Activated T-cell treated with anti-CD3 and anti-CD28 coated beads, Interleukin-2, amount 50 U/mL, for 48 hours (primary cell): ENCODE measurements around the gene RPH3AL.
"Not testable (repeated sequence)": the region's sequence is repeated elsewhere in the genome, so short reads cannot be mapped to it uniquely, and the experiment has no call there.

Source experiments
- DNase-seq, 2 experiments: peaks; one replicate each; pipeline ENCODE4 v3.0.0-alpha.2; 2020

RPH3AL gene

DNA sequence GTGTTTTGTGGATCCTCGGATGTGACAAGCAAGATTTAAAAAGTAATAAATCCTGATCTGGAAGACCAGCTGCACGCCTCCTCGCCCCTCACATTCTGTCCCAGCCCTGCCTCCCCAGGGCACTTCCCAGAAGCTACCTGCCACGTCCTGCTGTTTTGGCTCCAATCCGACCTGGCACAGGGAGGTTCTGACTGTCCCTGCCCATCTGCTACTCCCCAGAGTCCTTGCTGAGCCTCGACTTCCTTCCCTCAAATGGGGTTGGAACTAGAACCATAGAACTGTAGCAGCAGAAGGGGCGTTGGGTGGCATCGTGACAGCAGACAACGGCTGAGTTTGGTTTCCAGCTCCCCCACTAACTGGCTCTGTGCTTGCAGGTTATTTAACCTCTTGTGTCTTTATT, 71.7 kb downstream of the RPH3AL start:
- no peak for DNase-seq

DNA sequence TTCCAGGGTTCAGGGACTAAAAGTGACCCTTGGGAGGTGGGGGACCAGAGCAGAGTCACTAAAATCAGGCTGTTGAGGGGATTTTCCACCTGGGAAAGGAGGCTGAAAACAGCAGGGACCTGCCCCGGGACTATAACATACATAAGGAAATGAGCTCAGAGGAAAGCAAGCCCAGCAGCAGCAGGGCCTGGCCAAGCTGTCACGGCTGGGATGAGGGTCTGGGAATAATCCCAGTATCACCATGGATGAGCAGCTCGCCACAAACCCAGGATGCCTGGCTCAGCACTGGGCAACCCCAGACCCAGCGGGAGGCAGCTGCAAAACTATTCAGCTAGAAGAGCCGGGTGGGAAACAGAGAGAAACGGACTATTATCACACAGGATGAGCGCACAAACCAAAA, 72.4 kb downstream of the RPH3AL start:
- DNase-seq: no peak

DNA sequence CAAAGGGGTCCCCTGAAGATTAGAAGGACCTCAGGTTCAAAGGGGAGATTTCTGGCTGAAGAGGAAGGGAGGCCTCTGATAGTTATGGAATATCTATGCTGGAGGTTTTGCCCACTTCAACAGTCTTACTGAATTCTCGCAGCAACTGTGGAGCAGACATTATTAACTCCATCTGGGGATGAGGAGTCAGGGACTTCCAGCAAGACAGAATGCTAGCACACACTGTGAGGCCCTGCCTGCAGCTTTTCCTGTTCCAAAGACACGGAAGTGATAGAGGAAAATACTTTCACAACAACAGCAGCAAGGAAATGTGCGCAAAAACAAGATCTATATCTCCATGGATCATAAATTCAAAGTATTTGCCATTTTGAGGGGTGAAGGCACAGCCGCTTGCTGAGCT, 72.8 kb downstream of the RPH3AL start:
- DNase-seq: no peak

DNA sequence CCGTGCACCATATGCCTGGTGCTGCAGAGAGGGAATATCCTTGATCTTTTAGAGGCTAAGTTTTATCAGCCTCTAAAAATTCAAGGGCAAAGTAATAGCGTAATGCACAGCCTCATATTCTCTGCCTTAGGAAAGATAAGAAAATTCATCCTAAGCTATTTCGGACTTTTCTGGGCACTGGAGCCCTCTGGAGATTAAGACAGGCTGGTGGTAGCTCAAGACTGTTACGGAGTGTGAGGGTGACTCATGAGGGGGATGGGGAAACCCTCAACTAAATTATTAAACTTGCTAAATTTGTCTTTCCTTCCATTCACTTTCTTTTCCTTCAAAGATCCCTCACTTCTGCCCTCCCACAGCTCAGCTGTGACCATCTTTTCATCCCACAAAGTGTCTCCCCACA, 73.3 kb downstream of the RPH3AL start:
- DNase-seq: no peak

DNA sequence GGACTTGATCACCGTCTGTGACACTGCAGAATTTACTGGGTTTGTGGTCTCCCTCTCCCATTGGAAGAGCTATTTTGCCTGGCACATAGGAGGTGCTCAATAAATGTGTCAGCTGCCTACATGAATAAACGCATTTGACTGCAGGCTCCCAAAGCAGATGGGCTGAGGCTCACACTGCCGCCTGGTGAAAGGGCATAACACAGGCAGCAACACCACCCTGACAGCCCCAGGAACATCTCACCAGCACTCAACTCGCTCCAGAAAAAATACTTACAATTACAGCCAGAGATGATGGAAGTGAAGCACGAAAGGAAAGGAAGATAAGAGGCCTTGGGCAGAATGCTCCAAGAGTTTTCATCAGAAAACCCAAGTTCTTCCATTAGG, 73.9 kb downstream of the RPH3AL start:
- no peak for DNase-seq

DNA sequence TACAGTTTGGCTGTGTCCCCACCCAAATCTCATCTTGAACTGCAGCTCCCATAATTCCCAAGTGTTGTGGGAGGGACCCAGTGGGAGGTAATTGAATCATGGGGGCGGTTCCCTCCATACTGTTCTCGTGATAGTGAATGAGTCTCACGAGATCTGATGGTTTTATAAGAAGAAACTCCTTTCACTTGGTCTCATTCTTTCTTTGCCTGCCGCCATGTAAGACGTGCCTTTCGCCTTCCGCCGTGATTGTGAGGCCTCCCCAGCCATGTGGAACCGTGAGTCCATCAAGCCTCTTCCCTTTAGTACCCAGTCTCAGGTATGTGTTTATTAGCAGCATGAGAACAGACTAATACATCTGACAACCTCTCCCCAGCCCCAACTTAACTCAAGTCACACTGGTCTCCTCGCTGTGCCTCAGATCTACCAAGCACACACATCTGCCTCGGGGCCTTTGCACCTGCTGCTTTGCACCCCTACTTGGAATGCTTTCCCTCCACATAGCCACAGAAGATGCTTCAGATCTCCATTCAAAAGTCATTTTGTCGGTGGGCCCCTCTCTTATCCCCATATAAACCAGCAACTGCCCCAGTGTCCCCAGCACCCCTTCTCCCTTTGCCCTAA, 74.4 kb downstream of the RPH3AL start:
- DNase-seq: no peak

DNA sequence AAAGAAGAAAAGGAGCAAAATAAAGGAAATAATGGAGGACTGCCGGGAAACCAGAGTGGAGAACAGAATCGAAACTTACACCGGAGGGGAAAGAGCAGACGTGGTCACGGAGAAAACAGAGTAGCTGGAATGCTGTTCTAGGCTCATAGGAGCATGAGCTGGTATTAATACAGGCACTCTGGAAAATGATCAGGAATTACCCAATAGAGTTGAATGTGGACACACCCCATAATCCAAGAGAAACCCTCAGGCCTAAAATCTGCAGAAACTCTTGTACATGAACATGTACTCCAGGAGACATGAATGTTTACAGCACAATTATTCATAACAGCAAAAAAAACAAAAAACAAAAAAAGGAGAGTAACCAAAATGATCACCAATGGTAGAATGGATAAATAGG, 77.7 kb downstream of the RPH3AL start:
- DNase-seq: no peak

DNA sequence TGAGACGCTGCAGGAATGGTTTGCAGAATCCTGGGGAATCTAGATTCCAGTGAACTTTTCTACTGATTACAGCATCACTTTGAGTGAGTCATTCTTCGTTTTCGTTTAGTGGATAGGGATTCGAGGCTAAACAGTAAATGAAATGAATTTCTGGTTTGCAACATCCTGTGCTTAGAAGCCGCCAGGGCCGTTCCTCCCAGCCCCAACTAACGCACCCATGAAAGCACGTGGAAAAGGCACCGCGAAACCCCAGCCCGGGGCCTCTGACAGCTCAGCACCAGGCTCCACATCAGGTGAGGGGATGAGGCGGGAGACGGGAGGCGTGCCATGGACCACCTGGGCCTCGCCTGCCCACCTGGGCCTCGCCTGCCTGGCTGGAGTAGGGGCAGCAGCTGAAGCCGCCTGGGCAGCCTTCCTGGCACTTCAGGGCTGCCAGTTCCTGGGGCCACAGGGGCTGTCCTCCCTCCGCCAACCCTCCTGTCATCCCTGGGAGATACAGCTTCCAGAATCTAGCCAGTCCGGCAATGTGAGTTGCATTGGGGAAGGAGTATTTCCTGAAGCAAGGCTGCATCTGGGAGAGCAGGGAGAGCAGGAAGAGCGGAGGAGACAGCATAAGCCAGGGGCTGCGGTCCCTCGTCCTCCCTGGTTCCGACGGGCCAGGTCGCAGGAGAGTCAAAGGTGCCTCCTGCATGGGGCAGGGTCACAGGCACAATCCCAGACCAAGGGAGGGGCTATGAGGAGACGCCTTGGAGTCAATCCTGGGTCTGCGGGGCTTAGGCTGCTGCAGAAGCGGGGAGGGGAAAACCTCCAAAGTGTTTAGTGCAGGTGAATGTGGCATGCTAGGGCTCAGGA, 78.4 kb downstream of the RPH3AL start:
- no peak for DNase-seq

DNA sequence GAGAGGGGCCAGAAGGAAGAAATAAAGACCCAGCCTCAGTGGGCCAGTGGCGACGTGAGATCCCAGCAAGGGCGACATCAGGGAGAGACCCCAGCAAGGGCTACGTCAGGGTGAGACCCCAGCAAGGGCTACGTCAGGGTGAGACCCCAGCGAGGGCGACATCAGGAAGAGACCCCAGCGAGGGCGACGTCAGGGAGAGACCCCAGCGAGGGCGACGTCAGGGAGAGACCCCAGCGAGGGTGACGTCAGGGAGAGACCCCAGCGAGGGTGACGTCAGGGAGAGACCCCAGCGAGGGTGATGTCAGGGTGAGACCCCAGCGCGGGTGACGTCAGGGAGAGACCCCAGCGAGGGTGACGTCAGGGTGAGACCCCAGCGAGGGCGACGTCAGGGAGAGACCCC, 79.8 kb downstream of the RPH3AL start:
- not testable (repeated sequence) for DNase-seq

DNA sequence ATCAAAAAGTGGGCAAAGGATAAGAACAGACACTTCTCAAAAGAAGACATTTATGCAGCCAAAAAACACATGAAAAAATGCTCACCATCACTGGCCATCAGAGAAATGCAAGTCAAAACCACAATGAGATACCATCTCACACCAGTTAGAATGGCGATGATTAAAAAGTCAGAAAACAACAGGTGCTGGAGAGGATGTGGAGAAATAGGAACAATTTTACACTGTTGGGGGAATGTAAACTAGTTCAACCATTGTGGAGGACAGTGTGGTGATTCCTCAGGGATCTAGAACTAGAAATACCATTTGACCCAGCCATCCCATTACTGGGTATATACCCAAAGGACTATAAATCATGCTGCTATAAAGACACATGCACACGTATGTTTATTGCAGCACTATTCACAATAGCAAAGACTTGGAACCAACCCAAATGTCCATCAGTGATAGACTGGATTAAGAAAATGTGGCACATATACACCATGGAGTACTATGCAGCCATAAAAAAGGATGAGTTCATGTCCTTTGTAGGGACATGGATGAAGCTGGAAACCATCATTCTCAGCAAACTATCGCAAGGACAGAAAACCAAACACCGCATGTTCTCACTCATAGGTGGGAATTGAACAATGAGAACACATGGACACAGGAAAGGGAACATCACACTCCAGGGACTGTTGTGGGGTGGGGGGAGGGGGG, 80.5 kb downstream of the RPH3AL start:
- not testable (repeated sequence) for DNase-seq

DNA sequence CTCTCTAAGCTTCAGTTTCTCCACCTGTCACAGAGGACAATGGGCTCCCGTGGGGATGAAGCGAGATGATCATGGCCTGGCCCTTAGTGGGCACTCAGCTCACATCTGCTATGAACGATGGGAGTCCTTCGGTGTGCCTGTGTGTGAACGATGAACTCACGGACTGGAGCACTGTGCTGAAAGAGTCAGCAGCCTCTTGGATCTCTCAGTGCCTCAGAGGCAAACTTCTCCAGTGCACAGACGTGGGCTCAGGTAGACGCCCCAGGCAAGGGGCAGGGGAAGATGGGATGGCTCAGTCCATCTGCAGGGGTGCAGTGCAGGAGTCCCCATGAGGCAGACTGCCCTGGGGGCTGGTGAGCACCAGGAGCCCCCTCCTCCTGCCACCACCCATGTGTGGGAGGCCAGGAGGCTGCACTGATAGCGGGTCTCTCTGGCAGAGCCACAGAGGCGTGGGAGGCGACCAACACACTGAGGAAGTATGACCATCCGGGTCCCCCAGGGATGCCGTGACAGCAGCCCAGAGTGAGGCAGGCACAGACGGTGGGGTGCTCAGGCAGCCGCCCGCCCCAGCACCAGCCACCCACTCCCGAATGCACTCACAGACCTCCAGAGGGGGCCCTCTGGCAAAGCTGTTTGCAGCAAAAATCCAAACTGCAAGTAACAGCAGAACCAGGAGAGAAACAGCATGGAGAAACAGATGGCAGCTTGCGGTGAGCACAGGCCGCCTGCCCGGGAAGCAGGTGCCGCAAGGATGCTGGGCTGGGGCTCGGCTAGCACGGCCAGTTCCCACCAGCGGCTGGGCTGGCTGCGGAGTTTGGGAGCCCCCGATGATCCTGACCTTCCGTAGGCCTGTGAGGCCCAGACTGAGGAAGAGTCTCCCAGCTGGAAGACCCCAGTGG, 82.7 kb downstream of the RPH3AL start:
- no peak for DNase-seq

DNA sequence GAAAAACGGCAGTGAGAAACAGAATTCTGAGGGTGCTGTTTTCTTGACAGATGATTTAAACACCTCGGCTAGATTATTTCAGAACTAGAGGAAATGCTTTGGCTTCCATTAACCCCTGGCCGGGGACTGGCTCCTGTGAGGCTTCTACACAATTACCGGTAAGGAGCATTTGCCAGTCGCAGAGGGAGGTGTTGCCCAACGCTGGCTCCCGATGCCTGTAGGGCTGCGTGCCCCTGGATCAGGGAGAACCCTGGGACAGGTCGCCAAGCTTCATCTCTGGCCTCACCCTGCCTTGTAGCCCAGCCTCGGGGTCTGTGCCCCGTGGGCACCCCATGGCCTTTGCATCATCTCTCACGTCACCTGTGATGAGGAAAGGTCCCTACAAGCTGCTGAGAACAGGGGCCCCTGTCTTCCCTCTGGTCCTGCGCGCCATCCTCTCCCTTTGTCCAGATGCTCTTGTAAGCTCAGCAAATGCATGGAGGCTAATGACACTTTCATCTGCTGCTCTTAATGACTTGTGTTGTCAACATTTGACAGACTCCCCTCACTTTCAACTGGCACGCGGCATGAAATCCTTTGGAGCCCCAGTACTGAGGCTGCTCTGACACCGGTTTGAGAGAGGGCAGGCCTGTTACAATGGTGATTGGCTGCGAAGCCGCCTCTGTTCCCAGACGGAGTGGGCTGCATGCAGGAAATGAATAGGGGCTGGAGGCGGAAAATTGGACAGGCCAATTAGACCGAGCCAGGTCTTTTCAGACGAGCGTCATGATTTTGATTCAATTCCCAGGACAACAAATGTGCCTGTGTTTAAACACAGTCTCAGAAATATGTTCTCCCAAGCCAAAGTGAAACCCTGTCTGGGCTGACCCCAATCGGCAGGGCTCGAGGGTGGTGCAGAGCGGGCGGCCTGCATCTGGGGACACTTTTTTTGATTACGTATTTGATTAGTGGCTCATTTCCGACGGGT, 85.6 kb downstream of the RPH3AL start:
- DNase-seq: no peak

DNA sequence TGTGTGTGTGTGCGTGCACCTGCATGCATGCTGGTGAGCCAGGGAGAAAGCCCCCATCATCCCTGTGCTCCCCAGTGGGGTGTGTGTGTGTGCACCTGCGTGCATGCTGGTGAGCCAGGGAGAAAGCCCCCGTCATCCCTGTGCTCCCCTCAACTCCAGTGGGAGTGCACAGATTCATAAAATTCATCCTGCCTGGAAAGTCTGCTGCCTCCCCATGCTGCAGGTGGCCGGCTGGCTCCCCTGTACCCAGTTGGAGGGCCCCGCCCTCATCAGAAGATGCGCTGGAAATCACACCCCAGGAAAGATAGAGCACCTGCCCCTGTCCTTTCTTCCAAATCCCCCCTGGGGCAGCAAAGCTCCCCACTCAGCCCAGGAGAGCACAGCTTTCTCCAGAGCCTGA, 86.4 kb downstream of the RPH3AL start:
- DNase-seq: no peak

DNA sequence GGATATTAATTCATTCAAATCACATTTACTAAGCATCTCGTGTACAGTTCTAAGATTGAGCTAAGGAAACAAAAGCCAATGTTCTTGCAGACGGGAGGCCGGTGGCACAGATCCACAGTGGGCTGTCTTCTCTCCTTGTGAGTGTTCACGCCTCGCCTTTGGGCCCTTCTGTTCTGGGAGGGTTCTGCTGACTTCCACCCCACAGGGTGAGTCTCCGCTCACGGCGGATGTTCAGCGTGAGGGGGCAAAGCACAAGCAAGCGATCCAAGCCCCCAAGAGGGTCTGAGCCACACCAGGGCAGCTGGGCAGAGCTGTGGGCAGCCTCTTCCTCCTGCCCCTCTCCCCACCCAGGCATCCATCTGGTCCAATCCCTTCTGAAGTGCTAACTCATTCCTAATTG, 86.9 kb downstream of the RPH3AL start:
- DNase-seq: no peak

DNA sequence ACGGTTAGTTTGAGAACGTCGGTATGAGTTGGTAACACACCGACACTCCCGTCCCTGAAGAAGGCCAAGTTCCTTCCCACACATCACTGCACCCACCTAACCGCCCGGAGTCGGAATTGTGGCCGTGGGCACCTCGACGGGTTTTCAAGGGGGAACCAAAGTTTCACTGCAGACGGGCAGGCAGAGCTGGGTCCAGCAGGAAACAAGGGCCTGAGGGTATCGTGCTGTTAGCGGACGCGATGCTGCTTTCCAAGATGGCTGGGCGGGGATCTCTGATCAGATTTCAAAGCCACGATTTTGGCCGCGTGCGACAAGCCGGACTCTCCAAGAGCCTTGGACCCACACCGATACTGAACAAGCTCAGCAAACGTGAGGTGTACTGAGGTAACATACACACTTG, 88.8 kb downstream of the RPH3AL start:
- no peak for DNase-seq

DNA sequence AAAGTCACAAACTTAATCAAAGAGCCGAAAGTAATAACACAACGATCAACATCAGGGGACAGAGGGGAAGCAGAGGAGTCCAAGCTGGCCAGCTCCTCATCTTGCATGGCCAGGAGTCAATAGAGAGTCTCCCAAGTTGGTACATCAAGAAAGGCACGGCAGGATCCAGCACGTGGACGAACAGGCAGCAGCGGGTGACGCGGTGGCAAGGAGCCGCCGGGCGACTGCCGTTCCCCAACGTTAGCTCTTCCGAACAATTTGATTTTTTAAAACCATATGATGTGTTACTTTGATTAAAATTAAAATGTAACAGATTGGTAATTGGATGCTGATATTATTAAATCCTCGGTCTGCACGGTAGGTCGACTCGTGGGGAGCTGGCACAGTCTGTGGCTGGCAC, 89.3 kb downstream of the RPH3AL start:
- no peak for DNase-seq

DNA sequence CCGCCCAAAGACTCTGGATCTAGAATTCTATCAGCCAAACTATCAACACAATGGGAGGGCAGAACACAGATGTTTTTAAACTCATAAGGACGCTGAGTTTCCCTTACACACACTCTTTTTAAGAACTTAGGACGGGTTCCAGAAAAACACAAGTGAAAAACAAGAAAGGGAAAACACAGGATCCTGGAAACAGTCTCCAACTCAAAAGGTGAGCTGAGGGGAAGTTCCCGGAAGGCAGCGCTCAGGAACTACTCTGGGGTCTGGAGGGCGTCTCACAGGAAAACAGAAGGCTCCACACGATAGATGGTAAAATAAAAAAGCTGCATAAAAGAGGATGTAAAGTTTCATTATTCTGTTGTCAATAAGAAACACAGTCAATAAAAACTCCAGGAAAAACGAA, 91.0 kb downstream of the RPH3AL start:
- no peak for DNase-seq

DNA sequence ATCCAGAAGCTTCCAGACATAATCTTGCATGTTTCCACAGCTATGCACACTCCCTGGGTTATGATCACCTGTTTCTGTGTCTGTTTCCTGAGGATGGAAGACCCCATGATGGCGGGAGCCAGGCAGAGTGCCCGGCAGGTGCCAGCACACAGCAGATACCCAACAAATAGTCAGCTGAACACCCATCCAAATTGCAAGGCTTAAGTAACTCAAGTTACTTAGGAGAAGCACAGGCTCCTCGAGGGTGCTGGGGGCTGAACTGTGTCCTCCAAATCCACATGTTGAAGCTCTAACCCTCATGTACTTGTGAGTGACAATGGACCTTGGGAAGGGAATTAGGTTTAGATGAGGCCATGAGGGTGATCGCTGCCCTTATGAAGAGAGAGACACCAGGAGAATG, 91.7 kb downstream of the RPH3AL start:
- DNase-seq: no peak

DNA sequence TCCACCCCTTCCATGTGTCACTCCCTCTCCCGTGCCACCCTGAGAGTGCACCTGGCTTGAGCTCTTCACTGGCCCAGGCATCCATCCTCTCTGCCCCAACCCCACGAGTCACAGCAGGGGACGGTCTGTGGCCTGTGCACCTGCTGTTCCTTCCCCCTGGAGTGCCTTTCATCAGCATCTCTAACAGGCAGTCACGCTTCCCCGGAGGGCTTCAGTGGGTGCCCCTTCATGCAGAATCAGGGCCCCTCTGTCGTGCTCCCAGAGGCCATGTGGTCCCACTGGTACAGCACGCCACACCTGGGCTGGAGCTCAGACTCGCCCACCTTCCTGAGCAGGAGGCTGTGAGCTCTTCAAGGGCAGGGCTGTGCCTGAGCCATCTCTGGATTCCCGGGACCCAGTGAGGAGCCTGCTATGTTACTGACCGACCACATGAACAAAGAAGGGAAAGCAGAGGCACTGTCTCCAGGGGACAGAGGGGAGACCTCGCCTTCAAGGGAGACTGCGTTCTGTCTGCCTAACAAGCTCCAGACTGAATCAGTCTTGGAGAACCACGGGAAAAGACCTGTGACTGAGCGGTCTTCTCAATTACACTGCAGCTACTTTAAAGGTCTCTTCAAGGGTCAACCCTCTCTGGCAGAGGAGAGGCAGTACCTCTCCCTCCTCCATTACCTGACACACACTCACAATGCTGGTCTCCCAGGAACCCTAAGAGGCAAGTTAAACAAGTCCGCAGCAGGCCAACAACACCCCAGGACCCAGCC, 92.4 kb downstream of the RPH3AL start:
- no peak for DNase-seq

DNA sequence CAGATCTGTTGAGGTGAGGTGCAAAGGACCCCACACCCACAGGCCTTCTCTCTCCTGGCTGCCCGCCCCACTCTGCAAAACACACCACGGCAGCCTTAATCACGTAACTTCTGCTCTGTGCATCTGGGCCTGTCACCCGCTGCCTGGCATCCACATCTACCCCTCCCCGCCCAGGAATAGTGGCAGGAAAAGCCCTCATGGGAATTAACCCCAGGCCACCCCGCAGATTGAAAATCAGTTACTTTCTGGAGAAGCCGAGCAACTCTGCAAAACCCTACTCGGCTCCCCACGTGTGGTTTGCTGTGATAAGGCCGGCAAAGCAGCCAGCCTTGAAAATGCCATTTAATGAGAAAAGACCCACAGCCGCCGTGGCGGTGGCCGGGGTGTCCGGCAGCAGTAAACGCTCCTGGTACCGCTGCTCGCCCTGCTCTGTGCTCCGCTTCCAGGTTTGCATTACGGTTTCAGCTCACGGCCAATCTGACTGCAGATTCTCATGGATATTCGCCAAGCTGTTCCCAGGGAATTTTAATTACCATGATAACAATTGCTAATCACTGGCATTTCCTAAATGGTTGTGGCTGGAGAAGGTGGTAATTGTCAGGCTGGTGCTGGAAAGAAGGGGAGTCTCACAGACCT, 93.1 kb downstream of the RPH3AL start:
- no peak for DNase-seq

DNA sequence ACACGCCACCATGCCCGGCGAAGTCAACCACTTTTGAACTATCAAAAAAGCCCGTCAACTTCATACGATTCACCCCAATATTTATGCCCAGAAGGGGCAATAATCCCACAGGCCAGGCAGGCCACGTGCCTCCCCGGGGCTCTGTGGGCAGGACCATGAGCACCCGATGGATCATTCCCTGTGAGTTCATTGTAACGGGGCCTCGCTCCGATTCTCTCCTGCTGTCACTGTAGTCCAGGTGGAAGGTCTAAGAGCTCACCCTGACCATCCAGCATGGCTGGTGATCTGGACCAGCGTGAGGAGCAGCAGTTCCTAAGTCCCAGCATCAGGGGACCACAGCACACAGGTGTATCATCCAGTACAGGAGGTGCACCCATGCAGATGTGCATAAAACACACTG, 93.7 kb downstream of the RPH3AL start:
- DNase-seq: no peak
